Panc1 (cell line): ENCODE measurements around the gene LDHA. TPM values are rescaled to one million over a fixed set of nuclear protein-coding genes. Genes with fewer than 3 reads are reported as not detected.

Experiments
- ATAC-seq: fragments of 200-7000 bp; cut with Tn5 transposase; 2 replicates; pipeline ENCODE4 v1.9.1; 2020; ENCODE audit warnings: mild to moderate bottlenecking, moderate library complexity
- BruUV-seq: library from RNA; stranded (reverse); fragments of 400-500 nt; replicated peaks from 2 replicates; lab custom pipeline; 2021; lab: Mats Ljungman, UMichigan
- CTCF ChIA-PET: fragments of 300-600 bp; sonication (Branson Sonifier 250); formaldehyde crosslinking; loops from one replicate; lab custom pipeline; 2022; ENCODE audit warnings: antibody characterized with exemption; lab: Charles Lee
- POLR2A ChIA-PET: fragments of 300-600 bp; sonication (Branson Sonifier 250); formaldehyde crosslinking; loops from one replicate; lab custom pipeline; 2022; ENCODE audit warnings: antibody characterized with exemption; lab: Charles Lee
- DNase-seq: peaks from one replicate; pipeline ENCODE4 v3.0.0-alpha.2; 2010; ENCODE audit warnings: low read depth, low spot score
- H3K27ac ChIP-seq: 2 replicates; pipeline ENCODE4 v1.5.1; 2011; ENCODE audit warnings: mild to moderate bottlenecking, low read length, inconsistent platforms
- H3K27me3 ChIP-seq: fragments of 200-500 bp; sonication (Bioruptor generic); 2 replicates; pipeline ENCODE4 v1.6.0; 2014; ENCODE audit warnings: low read length, inconsistent platforms; ENCODE audit not compliant: control insufficient read depth, insufficient read depth
- H3K36me3 ChIP-seq: fragments of 200-500 bp; sonication (Bioruptor generic); 2 replicates; pipeline ENCODE4 v1.5.1; 2014; ENCODE audit warnings: inconsistent platforms, mild to moderate bottlenecking, low read length, moderate library complexity; ENCODE audit not compliant: control insufficient read depth, insufficient read depth
- H3K4me1 ChIP-seq: 2 replicates; pipeline ENCODE4 v1.5.1; 2011; ENCODE audit warnings: inconsistent platforms, mild to moderate bottlenecking, low read length, moderate library complexity; ENCODE audit not compliant: control insufficient read depth, insufficient read depth
- H3K4me3 ChIP-seq, 2 experiments: 2 replicates each; pipeline ENCODE4 v1.5.1; 2011 to 2012; ENCODE audit warnings: low read depth in 2 of 2, low read length in 2 of 2, mild to moderate bottlenecking in 2 of 2, inconsistent platforms in 1 of 2, moderate library complexity in 1 of 2
- H3K9me3 ChIP-seq: fragments of 200-500 bp; sonication (Bioruptor generic); 2 replicates; pipeline ENCODE4 v1.5.1; 2014; ENCODE audit warnings: low read depth, mild to moderate bottlenecking, inconsistent platforms, low read length, moderate library complexity; ENCODE audit not compliant: control insufficient read depth, insufficient read depth
- CTCF ChIP-seq: fragments of 450-650 bp; IDR thresholded peaks from 2 replicates; pipeline ENCODE4 v1.5.1; 2017; ENCODE audit warnings: mild to moderate bottlenecking
- POLR2AphosphoS5 ChIP-seq: IDR thresholded peaks from 2 replicates; pipeline ENCODE4 v1.6.1; 2012; ENCODE audit warnings: mild to moderate bottlenecking, low read depth, low read length, moderate library complexity
- REST ChIP-seq, 2 experiments: IDR thresholded peaks; 2 replicates each; pipeline ENCODE4 v1.6.1; 2011 to 2012; ENCODE audit warnings: low read depth in 2 of 2, control low read depth in 1 of 2, low read length in 1 of 2, mild to moderate bottlenecking in 1 of 2, moderate library complexity in 1 of 2; ENCODE audit not compliant: insufficient read depth in 1 of 2
- SIN3A ChIP-seq: IDR thresholded peaks from 2 replicates; pipeline ENCODE4 v1.6.1; 2012; ENCODE audit warnings: low read depth, mild to moderate bottlenecking, low read length, moderate library complexity, borderline replicate concordance; ENCODE audit not compliant: insufficient read depth
- TCF7L2 ChIP-seq: IDR thresholded peaks from 2 replicates; pipeline ENCODE4 v1.6.1; 2011; ENCODE audit warnings: mild to moderate bottlenecking, low read depth, low read length, inconsistent platforms
- in situ Hi-C: cut with HindIII; loops from 2 replicates; pipeline ENCODE4 v1.10.0; 2016; ENCODE audit warnings: low sequenced_read_pairs, low pct_unique_long_range_greater_than_20kb
- intact Hi-C: fragments of 100-400 bp; cut with micrococcal nuclease; formaldehyde crosslinking; loops from one replicate; pipeline ENCODE4 v1.10.0; 2022; ENCODE audit not compliant: unreplicated experiment
- total RNA-seq: library from RNA; stranded (reverse); gene quantifications from one replicate; pipeline ENCODE4 v1.2.1, GENCODE V29; 2021; ENCODE audit not compliant: unreplicated experiment

The LDHA gene
- total RNA-seq, 1 experiment from 2014 or later, result 894 TPM

GRCh38 chr11:18368221-18368620 lies 26.1 kb upstream of the LDHA start:
- no peak for DNase-seq
- CTCF ChIA-PET, result no interaction called here
- Histone ChIP-seq H3K36me3 (peaks cover 19% of the 10 kb centered on the region; the same call in 1 of the 2 replicates), H3K4me3 (no peak overlapping the region), H3K27me3 (no peaks in the 10 kb centered on the region), H3K9me3 (no peaks in the 10 kb centered on the region), H3K27ac (no peak overlapping the region), H3K4me1 (no peaks in the 10 kb centered on the region)
- TF ChIP-seq REST (IDR thresholded peaks at IDR 0.05; ENCODE audit: insufficient read depth in 1 of 2, low read depth in 2 of 2, low read length in 1 of 2), result no peak
- TF ChIP-seq POLR2AphosphoS5, result no peak
- no peak for TF ChIP-seq TCF7L2
- no peak for TF ChIP-seq SIN3A
- TF ChIP-seq CTCF, result no peak
- BruUV-seq, result no TSS peak
- intact Hi-C loops, result no loop called here
- 0 out of 2 replicates have a peak, but pooled peaks have one; percentile 47 for ATAC-seq
- POLR2A ChIA-PET, result interaction anchor here (0.5 kb wide), 1 partner anchor 32 kb away, joined by 4 read pairs; no protein-coding TSS in a partner anchor
- in situ Hi-C loops, result no loop called here

GRCh38 chr11:18369398-18369797 lies 25.0 kb upstream of the LDHA start:
- CTCF ChIA-PET, result no interaction called here
- TF ChIP-seq REST (IDR thresholded peaks at IDR 0.05; ENCODE audit: insufficient read depth in 1 of 2, low read depth in 2 of 2, low read length in 1 of 2) (no peak), SIN3A (no peak), CTCF (no peak), POLR2AphosphoS5 (no peak), TCF7L2 (no peak)
- BruUV-seq, result no TSS peak

More at GRCh38 chr11:18369398-18369797, 25.0 kb upstream of the LDHA start:
- H3K27ac ChIP-seq, result no peak overlapping the region
- H3K4me1 ChIP-seq, result no peaks in the 10 kb centered on the region
- ATAC-seq (no peak; the same call in 1 of the 2 replicates), DNase-seq (no peak)
- H3K4me3 ChIP-seq, result no peak overlapping the region
- peaks cover 14% of the 10 kb centered on the region; the same call in 1 of the 2 replicates for H3K36me3 ChIP-seq
- no peaks in the 10 kb centered on the region for H3K9me3 ChIP-seq
- H3K27me3 ChIP-seq, result no peaks in the 10 kb centered on the region
- in situ Hi-C loops (no loop called here), intact Hi-C loops (no loop called here)
- POLR2A ChIA-PET, result no interaction called here
